PFSK-1 (cell line): ENCODE results near the gene EFNA5.

Experiments used
- FOXP2 ChIP-seq: optimal IDR thresholded peaks from 2 replicates; pipeline ENCODE3; 2011; ENCODE audit warnings: borderline replicate concordance, control low read depth, inconsistent platforms; ENCODE audit not compliant: insufficient read depth; ENCODE audit errors: extremely low read length, extremely low read depth
- POLR2AphosphoS5 ChIP-seq: IDR thresholded peaks from 2 replicates; pipeline ENCODE4 v1.6.1; 2012; ENCODE audit warnings: low read depth, mild to moderate bottlenecking, control low read depth, low read length, moderate library complexity
- SIN3A ChIP-seq: IDR thresholded peaks from 2 replicates; pipeline ENCODE4 v1.6.1; 2012; ENCODE audit warnings: mild to moderate bottlenecking, low read length, moderate library complexity, borderline replicate concordance; ENCODE audit not compliant: insufficient read depth
- TAF1 ChIP-seq: IDR thresholded peaks from 2 replicates; pipeline ENCODE4 v1.6.1; 2012; ENCODE audit warnings: low read length, control low read depth, borderline replicate concordance; ENCODE audit not compliant: insufficient read depth
- TF ChIP-seq, protein P1 (sequence below), 2 experiments: IDR thresholded peaks; 2 replicates each; pipeline versions ENCODE4 v1.6.1 to v1.8.0; 2011 to 2012; ENCODE audit warnings: low read depth in 2 of 2, low read length in 2 of 2, control low read depth in 1 of 2, inconsistent platforms in 1 of 2, mild to moderate bottlenecking in 1 of 2, moderate library complexity in 1 of 2; ENCODE audit not compliant: insufficient read depth in 1 of 2

Gene EFNA5

DNA sequence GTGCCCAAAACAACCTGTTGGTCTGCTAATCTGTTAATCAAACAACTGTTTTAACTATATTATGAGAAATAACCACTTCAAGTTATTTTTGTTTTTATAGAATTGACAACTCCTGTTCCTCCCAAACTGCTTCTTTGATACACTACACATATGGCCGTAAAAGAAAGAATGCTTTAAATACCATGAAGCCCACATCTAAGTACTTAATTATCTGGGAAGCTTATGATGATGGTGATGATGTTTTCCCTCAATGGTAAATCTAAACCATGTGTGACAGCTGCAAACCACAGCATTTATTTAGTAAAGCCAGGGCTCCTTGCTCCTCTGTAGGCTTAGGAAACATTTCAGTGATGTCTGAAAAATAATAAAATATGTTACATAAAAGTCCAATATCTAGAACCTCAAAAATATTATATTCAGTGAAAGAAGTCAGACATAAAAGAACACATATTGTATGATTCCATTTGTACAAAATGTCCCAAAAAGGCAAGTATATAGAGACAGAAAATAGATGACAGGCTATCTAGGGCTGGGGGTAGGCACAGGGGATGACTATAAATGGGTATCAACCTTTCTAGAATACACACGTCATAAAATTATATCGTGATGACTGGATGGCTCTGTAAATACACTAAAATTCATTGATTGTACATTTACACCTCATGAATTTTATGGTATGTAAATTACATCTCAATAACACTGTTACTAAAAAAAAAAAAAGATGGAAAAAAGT is 154.1 kb downstream of the EFNA5 start:
- TF ChIP-seq SIN3A (no peak), POLR2AphosphoS5 (no peak), FOXP2 (no peak), TAF1 (no peak)
- TF ChIP-seq, protein P1, sequence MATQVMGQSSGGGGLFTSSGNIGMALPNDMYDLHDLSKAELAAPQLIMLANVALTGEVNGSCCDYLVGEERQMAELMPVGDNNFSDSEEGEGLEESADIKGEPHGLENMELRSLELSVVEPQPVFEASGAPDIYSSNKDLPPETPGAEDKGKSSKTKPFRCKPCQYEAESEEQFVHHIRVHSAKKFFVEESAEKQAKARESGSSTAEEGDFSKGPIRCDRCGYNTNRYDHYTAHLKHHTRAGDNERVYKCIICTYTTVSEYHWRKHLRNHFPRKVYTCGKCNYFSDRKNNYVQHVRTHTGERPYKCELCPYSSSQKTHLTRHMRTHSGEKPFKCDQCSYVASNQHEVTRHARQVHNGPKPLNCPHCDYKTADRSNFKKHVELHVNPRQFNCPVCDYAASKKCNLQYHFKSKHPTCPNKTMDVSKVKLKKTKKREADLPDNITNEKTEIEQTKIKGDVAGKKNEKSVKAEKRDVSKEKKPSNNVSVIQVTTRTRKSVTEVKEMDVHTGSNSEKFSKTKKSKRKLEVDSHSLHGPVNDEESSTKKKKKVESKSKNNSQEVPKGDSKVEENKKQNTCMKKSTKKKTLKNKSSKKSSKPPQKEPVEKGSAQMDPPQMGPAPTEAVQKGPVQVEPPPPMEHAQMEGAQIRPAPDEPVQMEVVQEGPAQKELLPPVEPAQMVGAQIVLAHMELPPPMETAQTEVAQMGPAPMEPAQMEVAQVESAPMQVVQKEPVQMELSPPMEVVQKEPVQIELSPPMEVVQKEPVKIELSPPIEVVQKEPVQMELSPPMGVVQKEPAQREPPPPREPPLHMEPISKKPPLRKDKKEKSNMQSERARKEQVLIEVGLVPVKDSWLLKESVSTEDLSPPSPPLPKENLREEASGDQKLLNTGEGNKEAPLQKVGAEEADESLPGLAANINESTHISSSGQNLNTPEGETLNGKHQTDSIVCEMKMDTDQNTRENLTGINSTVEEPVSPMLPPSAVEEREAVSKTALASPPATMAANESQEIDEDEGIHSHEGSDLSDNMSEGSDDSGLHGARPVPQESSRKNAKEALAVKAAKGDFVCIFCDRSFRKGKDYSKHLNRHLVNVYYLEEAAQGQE (IDR thresholded peaks at IDR 0.05; ENCODE audit: insufficient read depth in 1 of 2, low read depth in 2 of 2, low read length in 2 of 2), result no peak

DNA sequence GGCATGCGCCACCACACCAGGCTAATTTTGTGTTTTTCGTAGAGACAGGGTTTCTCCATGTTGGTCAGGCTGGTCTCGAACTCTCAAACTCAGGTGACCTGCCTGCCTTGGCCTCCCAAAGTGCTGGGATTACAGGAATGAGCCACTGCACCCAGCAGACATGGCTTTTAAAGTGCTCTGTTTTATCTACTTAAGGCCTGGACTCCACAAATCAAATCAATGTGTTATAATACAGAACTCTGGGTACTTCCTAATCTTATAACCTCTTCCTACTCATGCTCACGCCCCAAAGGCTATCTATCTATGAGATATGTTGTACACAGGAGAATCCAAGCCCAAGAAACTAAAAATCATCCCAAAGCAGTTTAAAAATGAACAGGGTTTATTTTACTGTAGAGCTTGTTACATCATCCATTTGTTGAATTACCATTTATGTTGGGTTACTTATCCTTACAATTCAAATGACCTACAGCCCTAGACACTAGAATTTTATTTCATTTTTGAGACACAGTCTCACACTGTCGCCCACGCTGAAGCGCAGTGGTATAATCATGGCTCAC is 155.1 kb downstream of the EFNA5 start:
- no peak for TF ChIP-seq POLR2AphosphoS5
- TF ChIP-seq, protein P1 (IDR thresholded peaks at IDR 0.05; ENCODE audit: insufficient read depth in 1 of 2, low read depth in 2 of 2, low read length in 2 of 2), result no peak
- no peak for TF ChIP-seq SIN3A
- TF ChIP-seq FOXP2, result no peak
- no peak for TF ChIP-seq TAF1

DNA sequence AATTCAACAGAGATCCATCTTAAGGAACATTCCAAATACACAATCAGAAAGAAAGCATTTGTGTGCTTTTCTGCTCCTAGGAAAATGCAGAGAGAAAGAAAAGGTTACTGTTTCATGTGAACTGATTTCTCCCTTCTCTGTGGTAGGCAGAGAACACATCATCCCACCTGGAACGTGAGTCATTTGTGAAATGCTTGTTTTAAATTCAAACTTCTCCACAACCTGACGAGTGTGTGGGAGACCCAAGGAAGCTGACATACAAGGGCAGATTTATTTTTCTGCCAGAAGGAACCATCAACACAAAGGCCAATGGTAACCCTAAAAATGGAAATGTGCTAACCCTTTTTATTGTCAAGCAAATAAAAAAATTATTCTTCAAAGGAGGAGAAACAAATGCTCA is 156.4 kb downstream of the EFNA5 start:
- TF ChIP-seq FOXP2 (no peak), POLR2AphosphoS5 (no peak), SIN3A (no peak), TAF1 (no peak)
- TF ChIP-seq, protein P1 (IDR thresholded peaks at IDR 0.05; ENCODE audit: insufficient read depth in 1 of 2, low read depth in 2 of 2, low read length in 2 of 2), result no peak

DNA sequence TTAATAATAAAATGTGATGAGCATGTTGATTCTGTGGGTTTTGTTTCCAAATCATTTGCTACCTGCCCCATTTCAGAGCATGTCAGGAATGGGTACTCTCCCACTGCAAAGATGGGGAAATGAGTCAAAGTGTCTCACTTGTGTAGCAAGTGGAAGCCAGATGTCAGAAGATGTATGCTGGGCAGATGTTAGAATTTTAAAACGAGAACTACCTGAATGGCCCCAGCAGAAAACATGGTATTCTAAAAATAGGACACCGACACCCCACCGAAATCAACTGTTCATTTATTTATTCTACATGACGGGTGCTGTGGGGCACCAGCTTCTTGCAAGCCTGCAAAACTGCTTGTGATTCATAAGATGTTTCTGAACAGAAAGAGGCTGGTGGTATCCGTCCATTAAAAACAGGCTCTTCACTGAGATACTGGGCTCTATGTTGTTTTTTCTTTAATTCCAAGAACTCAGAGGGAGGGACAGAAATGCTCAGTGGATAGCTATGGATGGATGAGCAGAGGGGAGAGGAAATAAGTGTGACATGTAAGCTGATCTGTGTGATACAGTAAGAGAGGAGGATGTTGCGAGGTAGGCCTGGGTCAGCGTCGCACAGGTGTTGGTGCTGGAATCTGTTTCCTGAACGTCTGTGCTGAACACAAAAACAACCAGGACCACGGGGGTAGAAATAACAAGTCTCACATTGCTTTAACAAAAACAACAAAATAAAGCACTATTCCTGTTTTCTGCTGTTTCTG is 157.2 kb downstream of the EFNA5 start:
- TF ChIP-seq FOXP2, result no peak
- no peak for TF ChIP-seq TAF1
- no peak for TF ChIP-seq POLR2AphosphoS5
- TF ChIP-seq SIN3A, result no peak
- TF ChIP-seq, protein P1 (IDR thresholded peaks at IDR 0.05; ENCODE audit: insufficient read depth in 1 of 2, low read depth in 2 of 2, low read length in 2 of 2), result no peak
